COR-L47 (cell line): ENCODE results near the gene TMEM170B.

ENCODE experiments used
- DNase-seq: peaks from one replicate; lab custom pipeline; 2025; lab: John Stamatoyannopoulos, UW

Gene TMEM170B

GRCh38 chr6:11586117-11586516, 48.6 kb downstream of the TMEM170B start:
- DNase-seq = no peak

GRCh38 chr6:11586536-11586935, 49.0 kb downstream of the TMEM170B start:
- no peak for DNase-seq

- no peak for DNase-seq
Measured at GRCh38 chr6:11589261-11589660, 51.7 kb downstream of the TMEM170B start.

GRCh38 chr6:11592294-11592906, 54.9 kb downstream of the TMEM170B start:
- no peak for DNase-seq

GRCh38 chr6:11593096-11593495, 55.5 kb downstream of the TMEM170B start:
- no peak for DNase-seq

- DNase-seq = no peak
Measured at GRCh38 chr6:11595903-11596302, 58.4 kb downstream of the TMEM170B start.

GRCh38 chr6:11596640-11597237, 59.2 kb downstream of the TMEM170B start:
- no peak for DNase-seq

GRCh38 chr6:11598687-11599086, 61.1 kb downstream of the TMEM170B start:
- no peak for DNase-seq

GRCh38 chr6:11600251-11600650, 62.7 kb downstream of the TMEM170B start:
- DNase-seq = no peak

GRCh38 chr6:11601776-11602605, 64.4 kb downstream of the TMEM170B start:
- DNase-seq = no peak

GRCh38 chr6:11604215-11604614, 66.7 kb downstream of the TMEM170B start:
- no peak for DNase-seq

- no peak for DNase-seq
Measured at GRCh38 chr6:11604836-11605506, 67.4 kb downstream of the TMEM170B start.

GRCh38 chr6:11605507-11605905, 68.0 kb downstream of the TMEM170B start:
- no peak for DNase-seq

GRCh38 chr6:11606332-11606731, 68.8 kb downstream of the TMEM170B start:
- DNase-seq = peak; percentile 98

- DNase-seq = no peak
Measured at GRCh38 chr6:11607383-11607782, 69.8 kb downstream of the TMEM170B start.

GRCh38 chr6:11608600-11609323, 71.2 kb downstream of the TMEM170B start:
- no peak for DNase-seq

- no peak for DNase-seq
Measured at GRCh38 chr6:11609324-11610071, 71.9 kb downstream of the TMEM170B start.

- DNase-seq = no peak
Measured at GRCh38 chr6:11613336-11613735, 75.8 kb downstream of the TMEM170B start.

- no peak for DNase-seq
Measured at GRCh38 chr6:11613858-11614257, 76.3 kb downstream of the TMEM170B start.

- no peak for DNase-seq
Measured at GRCh38 chr6:11614534-11615213, 77.1 kb downstream of the TMEM170B start.

GRCh38 chr6:11615214-11615602, 77.7 kb downstream of the TMEM170B start:
- no peak for DNase-seq
